UCSD-AML1 (cell line): ENCODE results near the gene PIEZO2.
"Not testable (repeated sequence)": the region's sequence is repeated elsewhere in the genome, so short reads cannot be mapped to it uniquely, and the experiment has no call there.

Experiments used
- DNase-seq: peaks from one replicate; lab custom pipeline; 2025; ENCODE audit not compliant: unreplicated experiment; lab: John Stamatoyannopoulos, UW

Gene PIEZO2

GRCh38 chr18:10638539-10638885, 510.9 kb downstream of the PIEZO2 start:
- DNase-seq, result not testable (repeated sequence)

DNA sequence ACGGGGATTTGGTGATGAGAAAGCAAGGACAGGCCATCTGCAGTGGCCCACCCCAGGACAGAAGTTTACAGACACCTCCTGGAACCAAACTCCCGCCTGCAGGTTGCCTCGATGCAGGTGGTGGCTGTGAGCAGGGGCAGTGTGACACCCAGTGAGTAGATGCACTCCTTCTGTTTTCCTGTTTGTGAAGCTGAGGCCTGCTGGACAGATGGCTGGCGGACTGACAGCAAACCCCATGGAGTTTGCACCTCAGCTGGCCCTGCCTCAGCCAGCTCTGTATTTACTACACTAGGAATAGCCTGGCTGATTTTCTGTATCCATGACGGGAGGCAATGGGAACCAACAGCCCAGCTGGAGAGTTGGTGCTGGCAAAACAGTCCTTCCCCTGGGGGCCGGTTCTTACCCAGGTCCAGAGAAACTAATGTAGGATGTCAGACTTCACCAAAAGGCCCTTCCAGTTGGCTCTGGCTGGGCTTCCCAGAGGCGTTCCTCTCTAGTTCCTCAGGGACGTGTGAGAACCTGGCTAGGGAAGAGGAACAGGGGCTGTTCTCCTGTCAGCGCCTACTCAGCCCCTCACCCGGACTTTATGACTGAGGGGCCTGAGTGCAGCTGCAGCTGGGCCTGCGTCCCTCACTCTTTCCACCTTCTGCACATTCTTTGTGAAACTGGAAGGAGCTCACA, 511.4 kb downstream of the PIEZO2 start:
- DNase-seq, result not testable (repeated sequence)

DNA sequence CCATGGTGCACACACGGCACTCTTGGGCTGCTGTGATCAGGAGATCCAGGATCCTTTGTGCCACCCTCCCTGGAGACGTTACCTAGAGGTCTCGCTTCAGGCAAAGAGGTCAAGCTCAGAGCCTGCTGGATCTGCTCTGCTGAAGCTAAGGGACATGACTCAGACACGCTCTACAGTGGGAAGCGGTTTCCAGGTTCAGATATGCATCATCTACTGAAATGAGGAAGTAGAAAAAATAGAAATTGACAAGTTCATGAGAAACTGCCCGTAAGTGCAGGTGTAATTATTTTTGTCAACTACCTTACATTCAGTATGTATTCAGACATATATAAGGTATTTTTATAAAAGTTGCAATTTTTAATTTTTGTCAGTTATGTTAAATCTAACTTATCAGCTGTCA, 520.3 kb downstream of the PIEZO2 start:
- DNase-seq, result peak; percentile 45

DNA sequence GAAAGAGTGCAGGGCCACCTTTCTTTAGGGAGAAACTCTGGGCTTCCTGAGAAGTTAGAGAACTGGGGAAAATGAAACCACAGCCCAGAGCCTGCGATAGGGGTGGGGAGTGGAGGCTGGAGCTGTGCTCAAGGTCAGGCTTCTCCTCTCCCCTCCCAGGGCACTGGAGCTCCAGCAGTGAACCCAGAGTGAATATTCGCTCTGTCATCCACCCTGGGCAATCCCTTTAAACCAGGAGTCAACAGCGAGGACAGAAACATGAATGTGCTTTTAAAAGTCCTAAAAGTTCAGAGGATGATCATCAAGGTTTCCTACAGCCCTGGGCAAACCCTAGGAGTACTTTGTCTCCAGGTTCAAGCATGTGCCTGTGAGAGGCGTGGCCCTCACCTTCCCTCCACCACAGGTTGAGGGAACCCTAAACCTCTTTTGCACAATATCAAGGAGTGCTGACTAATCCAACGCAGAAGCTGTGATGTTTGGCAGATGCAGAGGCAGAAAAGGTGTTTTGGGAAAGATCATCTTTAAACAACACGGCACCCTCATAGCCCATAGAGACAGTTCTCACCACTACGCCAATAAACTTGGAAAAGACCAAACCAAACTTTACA, 522.7 kb downstream of the PIEZO2 start:
- DNase-seq, result peak; percentile 39

GRCh38 chr18:10623606-10624005, 525.8 kb downstream of the PIEZO2 start:
- DNase-seq, result not testable (repeated sequence)

DNA sequence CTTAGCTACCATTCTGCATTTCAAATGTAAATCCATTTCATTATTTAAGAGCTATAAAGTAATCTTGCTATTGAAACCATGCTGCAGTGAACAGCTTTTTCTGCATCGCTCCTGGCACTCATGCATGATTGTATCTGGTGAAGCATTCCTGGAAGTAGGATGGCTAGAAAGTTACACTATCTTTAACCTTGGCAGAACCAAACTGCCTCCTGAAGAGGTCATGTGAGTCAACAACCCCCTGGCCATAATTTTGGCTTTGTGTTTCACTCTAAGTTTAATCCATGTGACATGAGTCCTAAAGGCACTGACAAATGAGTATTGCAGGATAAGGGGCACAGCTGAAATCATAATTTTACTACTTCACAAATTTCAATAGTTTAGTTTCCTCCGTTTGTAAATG, 526.4 kb downstream of the PIEZO2 start:
- DNase-seq, result not testable (repeated sequence)

DNA sequence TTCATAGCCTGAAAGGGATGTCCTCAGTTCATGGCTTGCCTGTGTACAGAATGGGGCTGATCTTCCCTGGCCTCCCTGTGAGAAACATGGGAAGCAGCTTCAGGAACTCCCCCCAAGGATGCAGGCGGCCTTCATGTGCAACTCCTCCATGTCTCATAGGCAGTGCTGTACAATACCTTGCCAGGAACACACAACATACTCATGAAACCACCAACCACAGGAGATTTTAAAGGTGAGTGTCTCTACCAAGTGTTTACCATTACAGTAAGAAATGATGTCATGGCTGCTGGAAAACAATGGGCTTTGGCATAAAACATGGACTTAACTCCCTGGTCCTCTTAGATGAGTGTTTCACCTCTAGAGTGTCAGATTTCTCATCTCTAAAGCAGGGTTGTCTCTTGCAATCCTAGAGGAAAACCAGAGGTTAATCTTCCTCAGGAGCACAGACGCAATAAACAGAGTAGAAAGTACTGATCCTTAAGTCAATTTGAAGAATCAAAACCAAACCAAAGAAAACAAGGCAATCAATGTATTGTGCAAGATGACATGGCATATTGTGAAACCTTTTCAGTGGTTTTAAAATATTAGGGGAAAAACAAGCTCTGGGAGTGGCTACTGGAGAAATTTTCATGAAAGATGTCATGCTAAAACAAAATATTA, 528.6 kb downstream of the PIEZO2 start:
- not testable (repeated sequence) for DNase-seq
